B cell (primary cell): ENCODE data around the gene LIPC. TPM values are rescaled to one million over a fixed set of nuclear protein-coding genes. Genes with fewer than 3 reads are reported as not detected.

Source experiments
- ATAC-seq: fragments of 200-7000 bp; cut with Tn5 transposase; one replicate; pipeline ENCODE4 v1.10.0; 2021; ENCODE audit warnings: low read depth, mild to moderate bottlenecking, moderate number of reproducible peaks, moderate library complexity
- CTCF ChIA-PET: fragments of 350-600 bp; sonication (Branson Sonifier 250); formaldehyde crosslinking; loops from one replicate; lab custom pipeline; 2021; ENCODE audit warnings: antibody characterized with exemption, inconsistent platforms; lab: Charles Lee
- POLR2A ChIA-PET: fragments of 350-600 bp; sonication (Branson Sonifier 250); formaldehyde crosslinking; loops from one replicate; lab custom pipeline; 2021; ENCODE audit warnings: antibody characterized with exemption; lab: Charles Lee
- DNase-seq: peaks from one replicate; pipeline ENCODE4 v3.0.0; 2013
- H2AFZ ChIP-seq: 2 replicates; pipeline ENCODE4 v1.6.1; 2012; ENCODE audit warnings: mild to moderate bottlenecking, low read depth, low read length; ENCODE audit not compliant: insufficient read depth, poor library complexity, severe bottlenecking
- H3K27ac ChIP-seq, 2 donors: 1 replicate in 1 of 2; 2 replicates in 1 of 2; pipeline ENCODE4 v1.5.1; 2012 to 2013; ENCODE audit warnings: low read length in 2 of 2, mild to moderate bottlenecking in 2 of 2, moderate library complexity in 1 of 2
- H3K27me3 ChIP-seq, 4 experiments: fragments of 200-600 bp in 1 of 4; sonication (generic) in 1 of 4; replicated peaks in 1 of 4; 1 replicate in 2 of 4; 2 replicates in 2 of 4; pipeline versions ENCODE4 v1.6.1 to v1.7.0; 2013 to 2016; ENCODE audit warnings: low read length in 3 of 4, mild to moderate bottlenecking in 2 of 4, mixed read lengths in 1 of 4, moderate library complexity in 1 of 4; ENCODE audit not compliant: insufficient read depth in 4 of 4, control insufficient read depth in 3 of 4; ENCODE audit errors: control extremely low read depth in 1 of 4
- H3K36me3 ChIP-seq, 2 experiments: replicated peaks in 1 of 2; 1 replicate in 1 of 2; 2 replicates in 1 of 2; pipeline versions ENCODE4 v1.6.1 to v1.7.1; 2013; ENCODE audit warnings: low read length in 1 of 2; ENCODE audit not compliant: insufficient read depth in 2 of 2, control insufficient read depth in 1 of 2; ENCODE audit errors: control extremely low read depth in 1 of 2, extremely low read depth in 1 of 2
- H3K4me1 ChIP-seq, 2 donors: fragments of 200-600 bp in 1 of 2; sonication (generic) in 1 of 2; 1 replicate in 1 of 2; 2 replicates in 1 of 2; pipeline versions ENCODE4 v1.5.1 to v1.6.1; 2013 to 2017; ENCODE audit warnings: low read length in 2 of 2; ENCODE audit not compliant: control insufficient read depth in 2 of 2, insufficient read depth in 2 of 2
- H3K4me2 ChIP-seq: replicated peaks from 2 replicates; pipeline ENCODE3; 2012; ENCODE audit warnings: mild to moderate bottlenecking, low read depth, low read length; ENCODE audit not compliant: poor library complexity, severe bottlenecking
- H3K4me3 ChIP-seq, 5 experiments: fragments of 200-600 bp in 1 of 5; sonication (generic) in 1 of 5; 1 replicate in 3 of 5; 2 replicates in 2 of 5; pipeline versions ENCODE4 v1.5.1 to v1.7.0; 2011 to 2016; ENCODE audit warnings: low read length in 4 of 5, mild to moderate bottlenecking in 4 of 5, low read depth in 2 of 5, control low read depth in 1 of 5, moderate library complexity in 1 of 5; ENCODE audit not compliant: insufficient read depth in 1 of 5; ENCODE audit errors: control extremely low read depth in 1 of 5, extremely low read depth in 1 of 5
- H3K79me2 ChIP-seq: fragments of 200-600 bp; sonication (generic); one replicate; pipeline ENCODE4 v1.6.0; 2016; ENCODE audit warnings: low read length; ENCODE audit not compliant: control insufficient read depth, insufficient read depth
- H3K9ac ChIP-seq: fragments of 200-600 bp; sonication (generic); 2 replicates; pipeline ENCODE4 v1.6.1; 2017; ENCODE audit warnings: mild to moderate bottlenecking, low read length, moderate library complexity
- H3K9me3 ChIP-seq, 3 donors: one replicate each; pipeline versions ENCODE4 v1.6.1 to v1.7.1; 2013; ENCODE audit warnings: low read length in 2 of 3; ENCODE audit not compliant: control insufficient read depth in 2 of 3, insufficient read depth in 1 of 3; ENCODE audit errors: control extremely low read depth in 1 of 3
- H4K20me1 ChIP-seq: 2 replicates; pipeline ENCODE4 v1.6.0; 2012; ENCODE audit warnings: mild to moderate bottlenecking, low read length; ENCODE audit not compliant: insufficient read depth, control insufficient read depth, poor library complexity, severe bottlenecking
- H3K27ac Mint-ChIP-seq: one replicate; pipeline ENCODE4 v1.8.0; 2021; ENCODE audit warnings: mixed read lengths
- H3K27me3 Mint-ChIP-seq: one replicate; pipeline ENCODE4 v1.8.0; 2021; ENCODE audit warnings: mixed read lengths
- H3K4me1 Mint-ChIP-seq: one replicate; pipeline ENCODE4 v1.8.0; 2021; ENCODE audit warnings: mixed read lengths
- H3K4me3 Mint-ChIP-seq: one replicate; pipeline ENCODE4 v1.8.0; 2021; ENCODE audit warnings: mixed read lengths
- H3K9me3 Mint-ChIP-seq: one replicate; pipeline ENCODE4 v1.8.0; 2022; ENCODE audit warnings: mixed read lengths; ENCODE audit not compliant: insufficient read depth
- EZH2 ChIP-seq: IDR thresholded peaks from 2 replicates; pipeline ENCODE4 v1.6.1; 2012; ENCODE audit warnings: borderline replicate concordance, low read depth, mild to moderate bottlenecking, moderate library complexity, low read length; ENCODE audit not compliant: insufficient read depth, poor library complexity, severe bottlenecking
- WGBS: methylation state at CpG from one replicate; pipeline ENCODE4 v1.1.5; 2013; ENCODE audit warnings: missing lambda C conversion rate; ENCODE audit not compliant: insufficient coverage; 5-methylcytosine and 5-hydroxymethylcytosine counted together
- intact Hi-C: fragments of 100-400 bp; cut with micrococcal nuclease; formaldehyde crosslinking; loops from one replicate; pipeline ENCODE4 v1.10.0; 2022
- polyA plus RNA-seq: library from polyadenylated mRNA; depleted of rRNA; stranded (reverse); fragments of >200 nt; gene quantifications from 2 replicates; pipeline ENCODE4 v1.2.3, GENCODE V29; 2012
- total RNA-seq, 2 donors: library from RNA; stranded (reverse); fragments of 120-200 nt in 1 of 2; gene quantifications; 1 replicate in 1 of 2; 2 replicates in 1 of 2; pipeline versions ENCODE4 v1.2.3 to v1.2.4, GENCODE V29; 2013 to 2022
- TF ChIP-seq, protein P1 (sequence below): fragments of 200-600 bp; IDR thresholded peaks from one replicate; pipeline ENCODE4 v1.8.0; 2022; ENCODE audit warnings: antibody characterized with exemption, mild to moderate bottlenecking

Gene LIPC
- total and polyA plus RNA-seq, 2 donors (not counting 1 experiment from before 2014, with no cell fraction given) = not detected

- no peaks in the 10 kb centered on the region for H3K27me3 ChIP-seq
- intact Hi-C loops = no loop called here
- no peak overlapping the region for H2AFZ ChIP-seq
- H3K4me2 ChIP-seq = no peak overlapping the region
- CTCF ChIA-PET = no interaction called here
- no peak overlapping the region for H3K9ac ChIP-seq
- H3K79me2 ChIP-seq = no peaks in the 10 kb centered on the region
- H3K36me3 ChIP-seq = no peaks in the 10 kb centered on the region
- no peak overlapping the region for H3K27ac Mint-ChIP-seq
- ATAC-seq = no peak
- H4K20me1 ChIP-seq = no peaks in the 10 kb centered on the region
- no peaks in the 10 kb centered on the region for H3K9me3 ChIP-seq
- no peak for TF ChIP-seq EZH2
- TF ChIP-seq, protein P1, sequence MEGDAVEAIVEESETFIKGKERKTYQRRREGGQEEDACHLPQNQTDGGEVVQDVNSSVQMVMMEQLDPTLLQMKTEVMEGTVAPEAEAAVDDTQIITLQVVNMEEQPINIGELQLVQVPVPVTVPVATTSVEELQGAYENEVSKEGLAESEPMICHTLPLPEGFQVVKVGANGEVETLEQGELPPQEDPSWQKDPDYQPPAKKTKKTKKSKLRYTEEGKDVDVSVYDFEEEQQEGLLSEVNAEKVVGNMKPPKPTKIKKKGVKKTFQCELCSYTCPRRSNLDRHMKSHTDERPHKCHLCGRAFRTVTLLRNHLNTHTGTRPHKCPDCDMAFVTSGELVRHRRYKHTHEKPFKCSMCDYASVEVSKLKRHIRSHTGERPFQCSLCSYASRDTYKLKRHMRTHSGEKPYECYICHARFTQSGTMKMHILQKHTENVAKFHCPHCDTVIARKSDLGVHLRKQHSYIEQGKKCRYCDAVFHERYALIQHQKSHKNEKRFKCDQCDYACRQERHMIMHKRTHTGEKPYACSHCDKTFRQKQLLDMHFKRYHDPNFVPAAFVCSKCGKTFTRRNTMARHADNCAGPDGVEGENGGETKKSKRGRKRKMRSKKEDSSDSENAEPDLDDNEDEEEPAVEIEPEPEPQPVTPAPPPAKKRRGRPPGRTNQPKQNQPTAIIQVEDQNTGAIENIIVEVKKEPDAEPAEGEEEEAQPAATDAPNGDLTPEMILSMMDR = no peak
- H3K27me3 Mint-ChIP-seq = peaks cover 5% of the 10 kb centered on the region
- 93% methylated on average over 3 of the region's 10 CpGs for WGBS
- H3K27ac ChIP-seq = no peak overlapping the region
- H3K4me3 Mint-ChIP-seq = no peak overlapping the region
- no peak for DNase-seq
- H3K4me1 Mint-ChIP-seq = peaks cover 6% of the 10 kb centered on the region
- POLR2A ChIA-PET = no interaction called here
- H3K9me3 Mint-ChIP-seq = peaks cover 2% of the 10 kb centered on the region
- no peak overlapping the region for H3K4me3 ChIP-seq
- peaks cover 4 to 10% of the 10 kb centered on the region in 2 donors for H3K4me1 ChIP-seq
Observed at GRCh38 chr15:58512522-58512921, 80.7 kb downstream of the LIPC start.

- no peak overlapping the region for H3K27ac ChIP-seq
- H3K4me3 Mint-ChIP-seq = no peak overlapping the region
- ATAC-seq = no peak
- H3K4me3 ChIP-seq = no peak overlapping the region
- H3K27me3 Mint-ChIP-seq = no peaks in the 10 kb centered on the region
- DNase-seq = no peak
- no peaks in the 10 kb centered on the region for H3K79me2 ChIP-seq
- peaks cover 11% of the 10 kb centered on the region for H3K4me1 Mint-ChIP-seq
- no peaks in the 10 kb centered on the region for H3K36me3 ChIP-seq
- H3K27ac Mint-ChIP-seq = no peak overlapping the region
- CTCF ChIA-PET = no interaction called here
- H3K9ac ChIP-seq = no peak overlapping the region
- no peak overlapping the region for H2AFZ ChIP-seq
- 84% methylated on average over 4 of the region's 4 CpGs for WGBS
- H4K20me1 ChIP-seq = no peaks in the 10 kb centered on the region
- H3K9me3 ChIP-seq = no peaks in the 10 kb centered on the region
- H3K9me3 Mint-ChIP-seq = peaks cover 2% of the 10 kb centered on the region
- intact Hi-C loops = no loop called here
- H3K27me3 ChIP-seq = no peaks in the 10 kb centered on the region
- H3K4me2 ChIP-seq = no peak overlapping the region
- POLR2A ChIA-PET = no interaction called here
- peaks cover 9 to 14% of the 10 kb centered on the region in 2 donors for H3K4me1 ChIP-seq
- TF ChIP-seq, protein P1 = no peak
- no peak for TF ChIP-seq EZH2
Observed at GRCh38 chr15:58513008-58513407, 81.2 kb downstream of the LIPC start.
